ENCODE measurements around the gene CEP120.
"Not testable (repeated sequence)": the region's sequence is repeated elsewhere in the genome, so short reads cannot be mapped to it uniquely, and the experiment has no call there.

- not testable (repeated sequence) for TF ChIP-seq CTCF (conservative IDR thresholded peaks at IDR 0.05); ZFX (IDR thresholded peaks at IDR 0.05)
Measured at GRCh38 chr5:123308377-123308776, 114.8 kb downstream of the CEP120 start.

Measured in C4-2B (cell line).